ENCODE results near the gene XBP1. TPM values are rescaled to one million over a fixed set of nuclear protein-coding genes. Genes with fewer than 3 reads are reported as not detected.

XBP1 gene
- total and polyA plus RNA-seq, 2 donors (not counting 3 experiments of a cell fraction or from before 2014, with no cell fraction given) = 90.4 to 102 TPM

GRCh38 chr22:28817919-28818859, 17.8 kb upstream of the XBP1 start:
- Histone ChIP-seq H3K36me3 (ENCODE audit: control insufficient read depth in 2 of 2, extremely low read depth in 1 of 2, insufficient read depth in 2 of 2, low read length in 2 of 2) (no peaks in the 10 kb centered on the region), H3K27ac (ENCODE audit: insufficient read depth, low read depth, low read length) (no peak overlapping the region), H3K79me2 (ENCODE audit: control insufficient read depth, insufficient read depth, low read length) (no peaks in the 10 kb centered on the region), H3K4me2 (ENCODE audit: insufficient read depth, low read length) (no peak overlapping the region), H3K4me1 (ENCODE audit: control insufficient read depth, extremely low read depth, insufficient read depth, low read length) (no peaks in the 10 kb centered on the region), H3K9ac (replicated peaks; ENCODE audit: extremely low read depth, insufficient read depth, low read length) (no peak overlapping the region), H3K27me3 (ENCODE audit: control insufficient read depth in 2 of 2, insufficient read depth in 2 of 2, low read length in 2 of 2) (no peaks in the 10 kb centered on the region), H3K9me1 (replicated peaks; ENCODE audit: control insufficient read depth, extremely low read depth, insufficient read depth, low read length) (no peaks in the 10 kb centered on the region), H3K4me3 (replicated peaks in 1 of 3; ENCODE audit: insufficient read depth in 1 of 3, low read depth in 1 of 3, low read length in 3 of 3) (no peak overlapping the region), H3K9me3 (replicated peaks; ENCODE audit: control insufficient read depth, insufficient read depth, low read length) (no peaks in the 10 kb centered on the region), H2AFZ (ENCODE audit: low read depth, low read length) (no peak overlapping the region), H4K20me1 (replicated peaks; ENCODE audit: control insufficient read depth, extremely low read depth, insufficient read depth, low read length) (no peaks in the 10 kb centered on the region)
- ChIA-PET CTCF (interaction anchor here (1.0 to 3.5 kb wide), 4 partner anchors 11 to 768 kb away, joined by 3 to 29 read pairs (median 10); no protein-coding TSS in a partner anchor), POLR2A (no interaction called here)
- FAIRE-seq (no peak), DNase-seq (ENCODE audit: low read depth, low spot score) (no peak)
- TF ChIP-seq MYC (IDR thresholded peaks at IDR 0.05; ENCODE audit: low read depth, low read length) = no peak
- TF ChIP-seq MAX (IDR thresholded peaks at IDR 0.05; ENCODE audit: insufficient read depth, insufficient read length) = no peak
- TF ChIP-seq JUN (IDR thresholded peaks at IDR 0.05; ENCODE audit: borderline replicate concordance, insufficient read depth, insufficient read length, low read depth) = no peak
- intact Hi-C loops (cut with micrococcal nuclease) (no loop called here), dilution Hi-C loops (cut with MboI; ENCODE audit: extremely low pct_ligation_motif_present, low sequenced_read_pairs) (no loop called here)
- BruUV-seq (replicated peaks) = no TSS peak

GRCh38 chr22:28817064-28817463, 16.7 kb upstream of the XBP1 start:
- intact Hi-C loops (cut with micrococcal nuclease) (no loop called here), dilution Hi-C loops (cut with MboI; ENCODE audit: extremely low pct_ligation_motif_present, low sequenced_read_pairs) (no loop called here)
- FAIRE-seq (no peak), DNase-seq (ENCODE audit: low read depth, low spot score) (no peak)
- Histone ChIP-seq H3K4me2 (ENCODE audit: insufficient read depth, low read length) (no peak overlapping the region), H3K9ac (replicated peaks; ENCODE audit: extremely low read depth, insufficient read depth, low read length) (no peak overlapping the region), H3K79me2 (ENCODE audit: control insufficient read depth, insufficient read depth, low read length) (no peaks in the 10 kb centered on the region), H3K27ac (ENCODE audit: insufficient read depth, low read depth, low read length) (no peak overlapping the region), H2AFZ (ENCODE audit: low read depth, low read length) (no peak overlapping the region), H3K4me3 (replicated peaks in 1 of 3; ENCODE audit: insufficient read depth in 1 of 3, low read depth in 1 of 3, low read length in 3 of 3) (no peak overlapping the region), H3K4me1 (ENCODE audit: control insufficient read depth, extremely low read depth, insufficient read depth, low read length) (no peaks in the 10 kb centered on the region), H3K27me3 (ENCODE audit: control insufficient read depth in 2 of 2, insufficient read depth in 2 of 2, low read length in 2 of 2) (no peaks in the 10 kb centered on the region), H3K9me1 (replicated peaks; ENCODE audit: control insufficient read depth, extremely low read depth, insufficient read depth, low read length) (no peaks in the 10 kb centered on the region), H4K20me1 (replicated peaks; ENCODE audit: control insufficient read depth, extremely low read depth, insufficient read depth, low read length) (no peaks in the 10 kb centered on the region), H3K36me3 (ENCODE audit: control insufficient read depth in 2 of 2, extremely low read depth in 1 of 2, insufficient read depth in 2 of 2, low read length in 2 of 2) (no peaks in the 10 kb centered on the region), H3K9me3 (replicated peaks; ENCODE audit: control insufficient read depth, insufficient read depth, low read length) (no peaks in the 10 kb centered on the region)
- CTCF ChIA-PET = interaction anchor here (1.9 to 3.6 kb wide), 2 partner anchors 12 to 217 kb away, joined by 7 to 13 read pairs; no protein-coding TSS in a partner anchor
- no TSS peak for BruUV-seq (replicated peaks)
- no peak for TF ChIP-seq MYC (IDR thresholded peaks at IDR 0.05; ENCODE audit: low read depth, low read length)
- TF ChIP-seq MAX (IDR thresholded peaks at IDR 0.05; ENCODE audit: insufficient read depth, insufficient read length) = no peak
- no peak for TF ChIP-seq FOS (IDR thresholded peaks at IDR 0.05; ENCODE audit: borderline replicate concordance, insufficient read depth, low read length)
- TF ChIP-seq POLR2A (IDR thresholded peaks at IDR 0.05; ENCODE audit: low read depth, low read length) = no peak
- TF ChIP-seq EZH2 (IDR thresholded peaks at IDR 0.05; ENCODE audit: borderline replicate concordance, low read depth, low read length, severe bottlenecking) = no peak
- no peak for TF ChIP-seq JUN (IDR thresholded peaks at IDR 0.05; ENCODE audit: borderline replicate concordance, insufficient read depth, insufficient read length, low read depth)
- no peak for TF ChIP-seq GATA2 (IDR thresholded peaks at IDR 0.05; ENCODE audit: insufficient read depth, insufficient read length, low read depth, low read length)
- TF ChIP-seq CTCF (IDR thresholded peaks at IDR 0.05; ENCODE audit: extremely low read depth in 1 of 2, insufficient read depth in 1 of 2, low read depth in 1 of 2, low read length in 2 of 2) = no peak
- TF ChIP-seq POLR2AphosphoS5 (IDR thresholded peaks at IDR 0.05; ENCODE audit: insufficient read depth, low read depth, low read length) = no peak
- POLR2A ChIA-PET = no interaction called here

Data from endothelial cell of umbilical vein (primary cell).